IMR-90 (cell line): ENCODE results near the gene GOLGA6A.
"Not testable (repeated sequence)": the region's sequence is repeated elsewhere in the genome, so short reads cannot be mapped to it uniquely, and the experiment has no call there.

Experiments
- BHLHE40 ChIP-seq: fragments of 150-350 bp; IDR thresholded peaks from 2 replicates; pipeline ENCODE4 v1.6.1; 2016; ENCODE audit warnings: mild to moderate bottlenecking, low read depth, low read length
- CEBPB ChIP-seq: IDR thresholded peaks from 2 replicates; pipeline ENCODE4 v1.6.1; 2012; ENCODE audit warnings: low read depth, low read length, improper control_type of control experiment
- CTCF ChIP-seq: conservative IDR thresholded peaks from 2 replicates; pipeline ENCODE4 v1.5.1; 2012; ENCODE audit warnings: mild to moderate bottlenecking, low read depth, low read length, improper control_type of control experiment
- FOS ChIP-seq: fragments of 150-350 bp; IDR thresholded peaks from 2 replicates; pipeline ENCODE4 v1.6.1; 2016; ENCODE audit warnings: low read depth, low read length
- MAZ ChIP-seq: IDR thresholded peaks from 2 replicates; pipeline ENCODE4 v1.6.1; 2012; ENCODE audit warnings: low read depth, mild to moderate bottlenecking, low read length, improper control_type of control experiment, moderate library complexity, borderline replicate concordance
- MXI1 ChIP-seq: IDR thresholded peaks from 2 replicates; pipeline ENCODE4 v1.6.1; 2012; ENCODE audit warnings: low read depth, mild to moderate bottlenecking, low read length, moderate library complexity, borderline replicate concordance
- POLR2A ChIP-seq: IDR thresholded peaks from 2 replicates; pipeline ENCODE4 v1.6.1; 2012; ENCODE audit warnings: mild to moderate bottlenecking, low read depth, low read length
- RAD21 ChIP-seq: IDR thresholded peaks from 2 replicates; pipeline ENCODE4 v1.6.1; 2012; ENCODE audit warnings: low read length, improper control_type of control experiment
- RCOR1 ChIP-seq: IDR thresholded peaks from 2 replicates; pipeline ENCODE4 v1.6.1; 2012; ENCODE audit warnings: mild to moderate bottlenecking, low read length, improper control_type of control experiment; ENCODE audit not compliant: insufficient replicate concordance
- RFX5 ChIP-seq: IDR thresholded peaks from 2 replicates; pipeline ENCODE4 v1.8.0; 2012; ENCODE audit warnings: low read depth, mild to moderate bottlenecking, low read length, moderate library complexity
- SMC3 ChIP-seq: fragments of 150-350 bp; IDR thresholded peaks from 2 replicates; pipeline ENCODE4 v1.6.1; 2016; ENCODE audit warnings: low read depth, mild to moderate bottlenecking, antibody characterized with exemption, low read length, moderate library complexity
- USF2 ChIP-seq: fragments of 150-350 bp; IDR thresholded peaks from 2 replicates; pipeline ENCODE4 v1.6.1; 2017; ENCODE audit warnings: mild to moderate bottlenecking, antibody characterized with exemption, low read length, low read depth

- TF ChIP-seq FOS, RAD21, USF2, POLR2A, MAZ, RFX5, CEBPB, MXI1, BHLHE40, SMC3, RCOR1: not testable (repeated sequence)
- 0 out of 2 replicates have a peak, but pooled peaks have one; percentile 6 for TF ChIP-seq CTCF
Observed at GRCh38 chr15:74072614-74073337, 9.6 kb downstream of the GOLGA6A start.
